ENCODE results near the gene NDST1.

Gene NDST1

GRCh38 chr5:150593996-150594395, 86.1 kb downstream of the NDST1 start:
- DNase-seq = no peak

DNA sequence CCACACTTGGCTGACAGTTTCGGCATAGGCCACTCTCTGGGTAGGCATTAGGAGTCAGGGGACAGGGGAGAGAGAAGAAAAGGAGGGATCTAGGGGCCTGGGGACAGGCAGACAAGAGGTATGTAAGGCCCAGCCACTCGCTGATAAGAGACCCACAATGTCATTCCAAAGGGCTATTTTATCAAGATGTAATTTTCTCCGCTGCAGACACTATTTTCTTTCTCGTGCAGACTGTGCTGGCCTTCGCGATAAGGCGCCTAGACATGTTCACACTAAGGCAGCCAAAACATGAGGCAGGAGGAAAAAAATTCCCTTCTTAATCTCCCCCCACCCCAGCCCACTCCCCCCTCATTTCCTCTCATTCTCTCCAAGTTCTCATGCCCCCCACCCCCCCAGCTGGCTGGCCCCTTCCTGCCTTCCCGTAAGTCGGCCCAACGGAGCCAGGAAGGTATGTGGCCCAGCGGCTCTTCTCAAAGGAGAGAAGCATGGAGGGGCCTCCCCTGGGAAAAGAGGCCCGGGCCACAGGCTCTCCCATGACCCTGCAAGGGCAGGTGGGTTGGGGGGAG, 87.6 kb downstream of the NDST1 start:
- DNase-seq = no peak

DNA sequence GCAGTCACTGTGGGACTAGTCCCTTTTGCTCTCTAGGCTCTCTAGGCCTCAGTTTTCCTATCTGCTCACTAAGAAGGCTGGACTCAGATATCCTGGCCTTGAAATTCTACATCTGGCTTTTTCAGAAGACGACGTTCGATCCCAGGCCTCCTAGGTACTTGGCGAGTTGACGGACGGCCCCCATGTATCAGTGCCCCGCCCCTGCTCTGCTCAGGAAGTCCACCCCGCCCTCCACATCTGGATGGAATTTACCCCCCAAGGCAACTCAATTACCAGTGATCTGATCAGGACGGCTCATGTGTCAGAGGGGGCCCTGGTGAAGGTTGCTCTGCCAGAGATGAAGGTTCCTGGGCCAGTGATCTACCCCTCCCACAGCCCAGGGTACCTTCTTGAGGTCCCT, 88.4 kb downstream of the NDST1 start:
- no peak for DNase-seq

GRCh38 chr5:150596826-150597225, 88.9 kb downstream of the NDST1 start:
- DNase-seq = no peak

DNA sequence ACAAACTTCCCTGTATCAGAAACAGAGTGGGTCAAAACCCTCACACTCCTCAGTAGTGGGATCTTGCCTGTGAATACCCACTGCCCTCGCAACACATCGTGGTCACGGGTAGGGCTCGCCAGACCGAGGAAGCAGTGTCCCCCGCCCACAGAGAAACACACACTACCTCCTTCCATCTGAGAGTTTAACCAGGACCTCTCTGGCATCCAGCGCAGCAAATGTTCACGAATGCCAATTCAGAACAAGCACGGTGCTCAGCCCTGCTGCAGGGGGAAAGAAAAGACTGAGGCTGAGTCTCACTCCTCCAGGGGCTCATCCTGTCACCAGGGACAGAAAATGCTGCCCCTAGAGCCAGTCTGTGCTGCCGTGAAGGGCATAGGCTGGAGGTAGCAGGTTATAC, 90.1 kb downstream of the NDST1 start:
- no peak for DNase-seq

DNA sequence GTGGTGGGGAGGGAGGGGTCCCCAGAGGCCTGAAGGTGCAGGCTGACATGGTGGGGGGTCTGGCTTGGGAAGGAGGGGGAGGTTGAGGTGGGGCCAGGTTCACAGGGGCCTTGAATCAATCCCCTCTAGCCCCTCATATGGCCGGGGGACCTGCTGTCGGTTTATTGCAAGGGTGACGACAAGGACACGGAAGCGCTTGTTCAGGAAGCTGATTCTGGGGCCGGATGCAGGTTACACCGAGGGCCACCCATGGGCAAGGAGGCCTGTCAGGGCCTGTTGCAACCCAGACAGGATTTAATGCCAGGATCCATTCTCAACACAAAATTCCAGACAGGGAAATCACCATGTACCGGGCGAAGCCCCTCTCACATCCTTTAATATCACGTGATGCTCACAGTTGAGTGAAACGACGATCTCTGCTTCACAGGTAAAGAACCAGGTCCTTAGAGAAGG, 90.9 kb downstream of the NDST1 start:
- DNase-seq = no peak

GRCh38 chr5:150599281-150599680, 91.3 kb downstream of the NDST1 start:
- no peak for DNase-seq

- DNase-seq = no peak
Measured at GRCh38 chr5:150599917-150600511, 92.1 kb downstream of the NDST1 start.

DNA sequence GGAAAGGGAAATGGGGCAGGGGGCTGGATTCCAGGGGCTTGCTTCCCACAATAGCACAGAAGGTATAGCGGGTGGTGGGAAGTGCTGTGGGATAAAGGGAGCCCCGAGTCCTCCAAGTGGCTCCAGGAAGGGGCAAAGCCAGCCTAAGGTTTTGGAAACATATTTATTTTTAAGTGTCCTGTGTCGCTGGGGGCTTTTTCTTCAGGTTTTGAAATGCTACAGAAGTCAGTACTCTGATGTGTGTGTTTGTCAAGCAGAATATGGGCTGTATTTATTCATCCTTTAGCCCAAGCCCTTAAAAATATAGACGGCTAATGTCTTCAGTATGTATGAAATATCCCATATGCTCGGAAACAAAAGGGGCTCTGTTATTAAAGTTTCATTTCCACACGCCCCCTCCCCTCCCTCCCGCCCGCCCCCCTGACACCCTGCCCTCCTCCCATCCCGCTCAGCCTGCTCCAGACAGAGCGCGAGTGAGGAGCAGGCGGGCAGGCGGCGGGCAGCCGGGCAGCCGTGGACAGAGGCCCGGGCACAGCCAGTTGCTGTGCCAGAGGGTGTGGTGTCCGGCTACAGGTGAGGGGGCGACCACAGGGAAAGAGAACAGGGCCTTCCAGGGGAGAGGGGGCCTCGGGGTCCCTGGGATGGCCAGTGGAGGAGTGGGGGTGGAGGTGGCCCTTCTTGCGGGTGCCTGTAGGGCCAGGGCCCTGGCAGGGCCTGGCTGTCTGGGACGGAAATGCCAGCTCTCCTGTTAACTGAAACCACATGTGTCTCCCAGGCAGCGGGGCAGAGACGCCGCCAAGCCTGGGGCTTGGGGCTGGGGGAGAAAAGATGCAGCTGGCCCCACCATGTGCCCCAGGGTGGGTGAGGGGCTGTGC, 92.9 kb downstream of the NDST1 start:
- no peak for DNase-seq

- DNase-seq = no peak
Measured at GRCh38 chr5:150601491-150602345, 93.8 kb downstream of the NDST1 start.

DNA sequence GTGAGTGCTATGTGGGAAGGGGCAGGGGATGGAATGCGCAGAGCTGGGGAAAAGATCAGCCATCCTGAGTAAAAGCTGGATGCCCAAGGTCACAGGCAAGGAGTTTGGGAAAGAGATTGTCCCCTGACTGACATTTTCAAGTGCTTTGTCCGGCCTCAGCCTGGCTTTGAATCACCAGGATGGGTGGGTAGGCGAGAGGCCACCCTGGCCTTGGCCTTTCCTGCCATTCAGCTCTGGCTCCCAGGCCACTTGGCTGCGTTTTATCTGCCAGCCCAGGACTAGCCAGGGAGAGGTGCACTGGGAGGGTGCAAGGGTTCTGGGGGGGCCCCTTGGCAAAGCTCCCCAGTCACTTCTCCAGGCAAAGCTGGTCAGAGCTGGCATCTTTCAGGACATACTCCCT, 95.1 kb downstream of the NDST1 start:
- DNase-seq = no peak

DNA sequence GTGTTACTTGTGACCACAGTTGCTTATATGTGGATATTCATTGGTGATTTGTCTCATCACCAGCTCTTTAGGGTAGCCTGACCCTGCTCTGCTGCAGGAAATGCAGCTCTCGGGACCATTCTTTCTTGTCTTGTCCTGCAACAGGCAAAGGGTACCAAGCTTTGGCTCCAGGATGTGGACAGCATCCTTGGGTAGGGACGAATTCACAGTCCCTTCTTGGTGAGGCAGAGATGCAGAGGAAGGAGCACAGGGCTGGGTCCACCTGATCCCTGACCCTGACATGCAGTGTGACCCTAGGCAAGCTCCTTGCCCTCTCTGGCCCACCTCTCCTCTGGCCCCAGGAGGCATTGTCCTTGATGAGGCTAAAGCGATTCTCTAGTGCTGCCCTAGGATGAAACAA, 95.6 kb downstream of the NDST1 start:
- DNase-seq = no peak

DNA sequence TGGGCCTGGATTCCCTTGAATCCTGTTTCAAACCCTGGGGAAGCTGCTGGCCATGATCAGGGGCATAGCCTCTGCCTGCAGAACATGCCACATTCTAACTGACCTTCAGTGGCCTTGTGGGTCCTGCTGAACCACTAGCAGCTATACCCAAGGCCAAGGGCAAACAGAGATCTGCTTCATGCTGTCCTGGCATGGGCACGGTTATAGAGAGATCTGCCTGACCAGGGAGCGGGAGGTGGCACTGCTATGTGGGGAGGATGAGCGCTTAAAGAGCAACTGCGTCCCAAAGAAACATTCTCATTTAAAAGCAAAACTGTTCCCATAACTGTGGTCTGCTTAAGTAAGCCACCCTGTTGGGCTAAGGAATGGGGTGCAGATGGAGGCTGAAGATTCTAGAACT, 96.1 kb downstream of the NDST1 start:
- no peak for DNase-seq

- DNase-seq = no peak
Measured at GRCh38 chr5:150604894-150605440, 97.0 kb downstream of the NDST1 start.

- DNase-seq = no peak
Measured at GRCh38 chr5:150605546-150605945, 97.6 kb downstream of the NDST1 start.

DNA sequence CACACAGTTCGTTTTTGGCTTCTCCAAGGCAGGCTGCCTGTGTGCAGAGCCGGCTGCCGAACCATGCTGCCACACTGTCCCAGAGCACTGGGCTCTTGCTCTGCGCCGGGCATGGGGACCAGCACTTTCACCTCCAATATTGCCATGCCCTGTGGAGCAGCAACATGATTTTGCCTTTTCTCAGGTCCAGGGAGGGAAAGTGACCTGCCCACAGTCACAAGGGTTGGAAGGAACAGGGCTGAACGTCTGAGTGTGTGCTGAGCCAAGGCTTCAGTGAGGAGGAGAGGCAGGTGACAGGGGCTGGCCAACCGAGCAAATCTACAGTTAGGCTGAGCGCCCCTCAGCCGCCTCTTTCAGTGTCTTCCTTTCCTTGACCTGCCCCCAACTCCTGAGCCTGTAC, 98.5 kb downstream of the NDST1 start:
- no peak for DNase-seq

DNA sequence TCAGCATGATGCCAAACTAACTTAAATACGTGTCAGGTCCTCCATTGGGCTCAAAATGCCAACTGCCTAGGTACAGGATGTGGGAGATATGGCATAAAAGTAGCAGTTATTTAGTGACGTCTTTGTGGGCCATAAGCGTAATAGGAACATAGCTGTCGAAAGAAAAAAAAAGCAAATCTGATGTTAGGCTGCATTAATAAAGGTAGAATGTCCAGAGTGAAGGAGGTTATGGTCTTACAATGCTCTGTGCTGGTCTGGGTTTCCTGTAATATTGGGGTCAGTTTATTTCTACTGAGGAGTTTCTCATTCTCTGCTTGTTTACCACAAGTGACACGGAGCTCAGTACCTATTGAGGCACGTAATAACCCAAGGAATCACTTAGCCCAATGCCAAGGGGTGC, 99.2 kb downstream of the NDST1 start:
- DNase-seq = no peak

Measured in stimulated activated CD4-positive, alpha-beta T cell treated with anti-CD3 and anti-CD28 coated beads, Interleukin-4, amount 100 ng/mL, for 1 hour (primary cell).